Liver (tissue), 9 donors: ENCODE measurements around the gene JAM3. TPM values are rescaled to one million over a fixed set of nuclear protein-coding genes. Genes with fewer than 3 reads are reported as not detected.

Experiments used
- DNase-seq: peaks from one replicate; pipeline ENCODE4 v3.0.0-alpha.2; 2017; ENCODE audit warnings: low spot score
- H3K27ac ChIP-seq, 2 donors: one replicate each; pipeline ENCODE4 v1.7.0; 2013; ENCODE audit warnings: inconsistent platforms in 2 of 2, low read length in 2 of 2, control low read depth in 1 of 2, low read depth in 1 of 2, mild to moderate bottlenecking in 1 of 2
- H3K27me3 ChIP-seq, 4 donors: one replicate each; pipeline versions ENCODE4 v1.6.1 to v1.7.0; 2013; ENCODE audit warnings: low read length in 3 of 4, inconsistent platforms in 1 of 4, mild to moderate bottlenecking in 1 of 4, moderate library complexity in 1 of 4; ENCODE audit not compliant: control insufficient read depth in 4 of 4, insufficient read depth in 4 of 4
- H3K36me3 ChIP-seq, 4 donors: one replicate each; pipeline versions ENCODE4 v1.6.1 to v1.7.0; 2013; ENCODE audit warnings: low read length in 3 of 4, mild to moderate bottlenecking in 3 of 4, low read depth in 1 of 4, moderate library complexity in 1 of 4; ENCODE audit not compliant: control insufficient read depth in 4 of 4, insufficient read depth in 3 of 4
- H3K4me1 ChIP-seq, 4 donors: one replicate each; pipeline versions ENCODE4 v1.6.1 to v1.7.0; 2013; ENCODE audit warnings: low read length in 3 of 4, mild to moderate bottlenecking in 3 of 4, moderate library complexity in 1 of 4; ENCODE audit not compliant: control insufficient read depth in 4 of 4, insufficient read depth in 4 of 4
- H3K4me3 ChIP-seq, 3 donors: one replicate each; pipeline versions ENCODE4 v1.6.1 to v1.7.0; 2013; ENCODE audit warnings: low read length in 3 of 3, control low read depth in 1 of 3, low read depth in 1 of 3, mild to moderate bottlenecking in 1 of 3
- H3K9ac ChIP-seq, 2 donors: one replicate each; pipeline ENCODE4 v1.7.0; 2013; ENCODE audit warnings: low read length in 2 of 2, mild to moderate bottlenecking in 2 of 2, moderate library complexity in 2 of 2, control low read depth in 1 of 2, low read depth in 1 of 2
- H3K9me3 ChIP-seq, 4 donors: one replicate each; pipeline versions ENCODE4 v1.6.1 to v1.7.0; 2013; ENCODE audit warnings: low read length in 3 of 4; ENCODE audit not compliant: control insufficient read depth in 4 of 4
- ATF3 ChIP-seq: IDR thresholded peaks from 2 replicates; pipeline ENCODE4 v1.6.1; 2016; ENCODE audit warnings: antibody characterized with exemption
- EGR1 ChIP-seq, 2 donors: IDR thresholded peaks; 2 replicates each; pipeline ENCODE4 v1.6.1; 2016 to 2018; ENCODE audit warnings: antibody characterized with exemption in 2 of 2, low read depth in 2 of 2
- FOXA1 ChIP-seq: IDR thresholded peaks from 2 replicates; pipeline ENCODE4 v1.6.1; 2016; ENCODE audit warnings: antibody characterized with exemption
- FOXA2 ChIP-seq: IDR thresholded peaks from 2 replicates; pipeline ENCODE4 v1.6.1; 2016; ENCODE audit warnings: antibody characterized with exemption
- GABPA ChIP-seq, 2 donors: IDR thresholded peaks in 1 of 2; conservative IDR thresholded peaks in 1 of 2; 2 replicates each; pipeline ENCODE4 v1.6.1; 2016; ENCODE audit warnings: antibody characterized with exemption in 2 of 2, mild to moderate bottlenecking in 1 of 2, moderate library complexity in 1 of 2
- HNF4G ChIP-seq: IDR thresholded peaks from 2 replicates; pipeline ENCODE4 v1.6.1; 2016; ENCODE audit warnings: antibody characterized with exemption
- MAX ChIP-seq: IDR thresholded peaks from 2 replicates; pipeline ENCODE4 v1.6.1; 2016; ENCODE audit warnings: antibody characterized with exemption
- NR2F2 ChIP-seq: IDR thresholded peaks from 2 replicates; pipeline ENCODE4 v1.6.1; 2016; ENCODE audit warnings: antibody characterized with exemption
- RAD21 ChIP-seq, 2 donors: IDR thresholded peaks; 2 replicates each; pipeline ENCODE4 v1.6.1; 2016; ENCODE audit warnings: antibody characterized with exemption in 2 of 2, mild to moderate bottlenecking in 2 of 2
- REST ChIP-seq: IDR thresholded peaks from 2 replicates; pipeline ENCODE4 v1.6.1; 2016; ENCODE audit warnings: antibody characterized with exemption, mild to moderate bottlenecking
- RXRA ChIP-seq, 2 donors: IDR thresholded peaks; 2 replicates each; pipeline ENCODE4 v1.6.1; 2017 to 2018; ENCODE audit warnings: antibody characterized with exemption in 2 of 2, mild to moderate bottlenecking in 1 of 2
- SP1 ChIP-seq: IDR thresholded peaks from 2 replicates; pipeline ENCODE4 v1.6.1; 2018; ENCODE audit warnings: antibody characterized with exemption, mild to moderate bottlenecking
- TAF1 ChIP-seq: conservative IDR thresholded peaks from 2 replicates; pipeline ENCODE4 v1.6.1; 2016; ENCODE audit warnings: antibody characterized with exemption, mild to moderate bottlenecking
- YY1 ChIP-seq: IDR thresholded peaks from 2 replicates; pipeline ENCODE4 v1.6.1; 2016; ENCODE audit warnings: antibody characterized with exemption, mild to moderate bottlenecking
- ZBTB33 ChIP-seq: IDR thresholded peaks from 2 replicates; pipeline ENCODE4 v1.6.1; 2016; ENCODE audit warnings: antibody characterized with exemption
- WGBS: extraction: QIAGEN DNeasy Blood & Tissue Kit; methylation state at CpG from one replicate; pipeline ENCODE4 v1.1.7; 2013; 5-methylcytosine and 5-hydroxymethylcytosine counted together
- polyA plus RNA-seq, 2 donors: library from polyadenylated mRNA; stranded (reverse) in 1 of 2; unstranded in 1 of 2; fragments of 200-250 nt in 1 of 2; fragments of >200 nt in 1 of 2; fragmentation: Nextera tagmentation in 1 of 2; extraction: Ambion mirVana in 1 of 2; gene quantifications; one replicate each; pipeline versions ENCODE4 v1.2.1 to v1.2.3, GENCODE V29; 2013 to 2015
- total RNA-seq, 2 donors: library from RNA; depleted of rRNA; stranded (reverse); fragments of >200 nt; gene quantifications; one replicate each; pipeline ENCODE4 v1.2.3, GENCODE V29; 2014
- donor health status: healthy.
- donor health status: healthy.
- donor health status: healthy.
- donor health status: healthy.
- donor health status: healthy.

JAM3 gene
- total and polyA plus RNA-seq, 4 donors = 1.6 to 4.3 (median 2.1) TPM

- H3K36me3 ChIP-seq = no peaks in the 10 kb centered on the region
- no peak for DNase-seq
- TF ChIP-seq FOXA2 (no peak), TAF1 (no peak), ZBTB33 (no peak), GABPA (IDR thresholded peaks at IDR 0.05 in 1 of 2, conservative IDR thresholded peaks at IDR 0.05 in 1 of 2) (no peak), EGR1 (IDR thresholded peaks at IDR 0.05; ENCODE audit: low read depth in 2 of 2) (no peak), REST (no peak), HNF4G (no peak), NR2F2 (no peak), MAX (no peak), RXRA (IDR thresholded peaks at IDR 0.05) (no peak), ATF3 (no peak), RAD21 (IDR thresholded peaks at IDR 0.05) (no peak)
- H3K4me3 ChIP-seq = peak overlapping the region in 1 of 3 donors; percentile 58
- H3K4me1 ChIP-seq = peaks cover 2 to 7% (median 5%) of the 10 kb centered on the region in 4 donors
- H3K9me3 ChIP-seq = no peaks in the 10 kb centered on the region
- peak overlapping the region; percentile 59 to 77 for H3K27ac ChIP-seq
- no peaks in the 10 kb centered on the region for H3K27me3 ChIP-seq
- H3K9ac ChIP-seq = no peak overlapping the region
- 25% methylated on average over 34 of the region's 34 CpGs for WGBS
Observed at GRCh38 chr11:134036492-134037045, 32.3 kb upstream of the JAM3 start.

- no peaks in the 10 kb centered on the region for H3K27me3 ChIP-seq
- H3K4me3 ChIP-seq = peak overlapping the region in 2 of 3 donors; percentile 22 to 58
- H3K9me3 ChIP-seq = no peaks in the 10 kb centered on the region
- H3K36me3 ChIP-seq = no peaks in the 10 kb centered on the region
- peak; percentile 50 for DNase-seq
- 2% methylated on average over 54 of the region's 54 CpGs for WGBS
- H3K9ac ChIP-seq = no peak overlapping the region
- peak overlapping the region; percentile 59 to 77 for H3K27ac ChIP-seq
- TF ChIP-seq FOXA1 (no peak), YY1 (peak; percentile 62), EGR1 (IDR thresholded peaks at IDR 0.05; ENCODE audit: low read depth in 2 of 2) (peak; percentile 60 to 71), SP1 (peak; percentile 64)
- peaks cover 2 to 7% (median 5%) of the 10 kb centered on the region in 4 donors for H3K4me1 ChIP-seq
Observed at GRCh38 chr11:134037046-134037908, 31.6 kb upstream of the JAM3 start.
